Muscle layer of colon (tissue), 2 donors: ENCODE results near the gene CENPN.

Experiments used
- H3K27ac ChIP-seq: one replicate; pipeline ENCODE4 v1.7.0; 2013; ENCODE audit warnings: low read depth, mild to moderate bottlenecking, low read length, moderate library complexity
- H3K27me3 ChIP-seq, 2 donors: one replicate each; pipeline ENCODE4 v1.7.0; 2013; ENCODE audit warnings: low read length in 2 of 2, mild to moderate bottlenecking in 2 of 2; ENCODE audit not compliant: insufficient read depth in 2 of 2, control insufficient read depth in 1 of 2
- H3K36me3 ChIP-seq: one replicate; pipeline ENCODE4 v1.7.0; 2013; ENCODE audit warnings: mild to moderate bottlenecking, low read length; ENCODE audit not compliant: insufficient read depth
- H3K4me1 ChIP-seq: one replicate; pipeline ENCODE4 v1.7.0; 2013; ENCODE audit warnings: mild to moderate bottlenecking, low read length; ENCODE audit not compliant: insufficient read depth
- H3K4me3 ChIP-seq, 2 donors: one replicate each; pipeline ENCODE4 v1.7.0; 2013; ENCODE audit warnings: low read length in 2 of 2, low read depth in 1 of 2, mild to moderate bottlenecking in 1 of 2, moderate library complexity in 1 of 2
- H3K9ac ChIP-seq: one replicate; pipeline ENCODE4 v1.7.0; 2013; ENCODE audit warnings: low read length
- H3K9me3 ChIP-seq: one replicate; pipeline ENCODE4 v1.7.0; 2013; ENCODE audit warnings: mild to moderate bottlenecking, low read length
- donor health status: abdominal sarcoma.
- donor health status: Adenocarcinoma of cecum.

Gene CENPN, protein sequence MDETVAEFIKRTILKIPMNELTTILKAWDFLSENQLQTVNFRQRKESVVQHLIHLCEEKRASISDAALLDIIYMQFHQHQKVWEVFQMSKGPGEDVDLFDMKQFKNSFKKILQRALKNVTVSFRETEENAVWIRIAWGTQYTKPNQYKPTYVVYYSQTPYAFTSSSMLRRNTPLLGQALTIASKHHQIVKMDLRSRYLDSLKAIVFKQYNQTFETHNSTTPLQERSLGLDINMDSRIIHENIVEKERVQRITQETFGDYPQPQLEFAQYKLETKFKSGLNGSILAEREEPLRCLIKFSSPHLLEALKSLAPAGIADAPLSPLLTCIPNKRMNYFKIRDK

DNA sequence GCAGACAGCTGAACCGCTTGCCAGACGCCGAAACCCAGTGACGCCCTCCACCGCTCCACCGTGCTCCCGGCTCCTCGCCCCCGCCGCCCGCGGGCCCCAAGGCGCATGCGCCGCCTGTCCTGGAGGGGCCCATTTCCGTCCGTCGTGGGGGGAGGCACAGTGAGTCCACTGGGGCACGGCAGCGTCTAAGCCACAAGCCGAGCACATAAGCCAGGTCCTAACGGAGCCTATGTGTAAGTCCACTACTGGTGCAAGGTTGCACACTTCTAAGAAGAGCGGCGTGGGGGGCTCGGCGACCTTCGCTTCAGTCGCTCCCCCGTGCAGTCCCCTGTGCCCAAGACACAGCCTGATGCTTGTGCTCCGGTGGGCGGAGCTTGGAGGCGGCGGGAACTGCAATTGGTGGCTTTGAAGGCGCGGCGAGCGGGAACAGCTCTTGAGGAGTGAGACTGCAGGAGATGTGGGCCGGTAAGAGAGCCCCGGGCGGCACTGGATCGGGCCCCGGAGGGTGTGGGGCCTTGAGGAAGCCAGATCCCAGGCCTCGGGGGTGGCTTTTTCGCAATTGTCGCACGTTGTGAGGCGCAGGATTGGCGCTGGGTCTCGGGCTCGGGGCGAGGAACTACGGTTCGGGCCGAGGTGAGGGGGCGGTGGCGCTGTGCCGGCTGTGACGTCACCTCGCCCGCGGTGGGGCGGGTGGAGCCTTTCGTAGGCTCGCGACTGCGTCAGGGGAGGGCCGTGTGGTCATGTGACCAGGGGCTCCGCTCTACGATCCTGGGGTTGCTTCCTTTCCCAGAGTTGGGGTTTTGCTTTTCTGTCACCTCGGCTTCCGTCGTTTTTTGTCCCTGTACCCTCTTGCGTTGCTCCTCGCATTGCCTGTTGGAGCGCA lies at the start of gene CENPN, which contains the start of gene CMC2:
Gene CENPN, plus strand, starts transcription at position 402 of the 883 bp plus-strand sequence. CDS start 4,726 bp downstream, outside the sequence.
Gene CMC2, minus strand, starts transcription at position 73 of the 883 bp plus-strand sequence. CDS start 9,491 bp downstream, outside the sequence.
- no peaks in the 10 kb centered on the region for H3K9me3 ChIP-seq
- H3K4me3 ChIP-seq, result peak within 1 kb of the TSS; percentile 79 to 83
- H3K36me3 ChIP-seq, result no peaks in the 10 kb centered on the region
- peak within 1 kb of the TSS; percentile 89 for H3K9ac ChIP-seq
- H3K27me3 ChIP-seq, result no peaks in the 10 kb centered on the region
- H3K4me1 ChIP-seq, result peaks cover 10% of the 10 kb centered on the region
- peak within 1 kb of the TSS; percentile 99 for H3K27ac ChIP-seq

DNA sequence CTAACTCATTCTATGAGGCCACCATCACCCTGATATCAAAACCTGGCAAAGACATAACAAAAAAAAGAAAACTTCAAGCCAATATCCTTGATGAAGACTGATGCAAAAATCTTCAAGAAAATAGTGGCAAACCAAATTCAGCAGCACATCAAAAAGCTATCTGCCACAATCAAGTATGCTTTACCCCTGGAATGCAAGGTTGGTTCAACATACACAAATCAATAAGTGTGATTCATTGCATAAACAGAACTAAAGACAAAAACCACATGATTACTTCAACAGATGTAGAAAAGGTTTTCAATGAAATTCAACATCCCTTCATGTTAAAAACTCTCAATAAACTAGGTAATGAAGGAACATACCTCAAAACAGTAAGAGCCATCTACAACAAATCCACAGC lies 48.7 kb upstream of the CENPN start:
- no peak overlapping the region for H3K4me3 ChIP-seq
- H3K9me3 ChIP-seq, result peaks cover 3% of the 10 kb centered on the region
- H3K27ac ChIP-seq, result no peak overlapping the region
- no peaks in the 10 kb centered on the region for H3K4me1 ChIP-seq
- no peaks in the 10 kb centered on the region for H3K27me3 ChIP-seq
- H3K9ac ChIP-seq, result no peak overlapping the region
- H3K36me3 ChIP-seq, result no peaks in the 10 kb centered on the region

DNA sequence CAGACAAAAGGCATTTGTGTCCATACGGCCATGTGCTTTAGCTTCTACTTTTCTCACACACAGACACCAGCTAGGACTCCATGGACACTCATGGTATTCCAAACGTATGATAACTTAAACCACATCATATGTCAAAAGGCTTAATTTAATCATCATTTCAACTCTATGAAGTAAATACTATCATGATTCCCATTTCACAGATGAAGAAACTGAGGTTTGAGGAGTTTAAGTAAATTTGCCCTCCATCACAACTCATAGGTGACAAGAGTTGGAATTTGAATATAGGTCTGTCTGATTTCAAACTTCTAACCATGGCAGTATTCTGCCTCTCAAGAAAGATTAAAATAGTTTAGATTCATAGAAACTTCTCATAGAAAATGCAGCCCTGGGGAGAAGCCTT lies 44.1 kb upstream of the CENPN start:
- Histone ChIP-seq H3K27ac (no peak overlapping the region), H3K4me1 (no peaks in the 10 kb centered on the region), H3K4me3 (no peak overlapping the region), H3K9me3 (peaks cover 3% of the 10 kb centered on the region), H3K36me3 (no peaks in the 10 kb centered on the region), H3K27me3 (no peaks in the 10 kb centered on the region), H3K9ac (no peak overlapping the region)

DNA sequence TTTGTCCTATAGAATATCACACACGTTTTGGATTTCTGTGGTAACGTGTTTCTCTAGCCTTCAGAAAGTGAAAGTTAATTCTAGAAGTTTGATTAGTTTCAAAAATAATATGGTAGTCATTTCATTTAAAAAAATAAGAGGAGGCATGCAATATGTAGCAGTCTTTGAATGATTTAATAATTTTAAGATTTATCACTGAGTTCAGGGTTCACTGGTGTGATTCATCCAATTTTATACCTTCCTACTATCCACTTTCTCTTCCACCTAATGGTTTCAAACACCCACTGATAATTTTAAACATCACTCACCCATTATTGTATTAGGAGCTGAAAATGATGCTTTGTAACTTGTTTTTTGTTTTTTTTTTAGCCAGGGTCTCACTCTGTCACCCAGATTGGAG lies 42.7 kb upstream of the CENPN start:
- H3K4me1 ChIP-seq, result no peaks in the 10 kb centered on the region
- no peak overlapping the region for H3K27ac ChIP-seq
- H3K27me3 ChIP-seq, result no peaks in the 10 kb centered on the region
- H3K9me3 ChIP-seq, result no peaks in the 10 kb centered on the region
- H3K4me3 ChIP-seq, result no peak overlapping the region
- H3K36me3 ChIP-seq, result no peaks in the 10 kb centered on the region
- H3K9ac ChIP-seq, result no peak overlapping the region

DNA sequence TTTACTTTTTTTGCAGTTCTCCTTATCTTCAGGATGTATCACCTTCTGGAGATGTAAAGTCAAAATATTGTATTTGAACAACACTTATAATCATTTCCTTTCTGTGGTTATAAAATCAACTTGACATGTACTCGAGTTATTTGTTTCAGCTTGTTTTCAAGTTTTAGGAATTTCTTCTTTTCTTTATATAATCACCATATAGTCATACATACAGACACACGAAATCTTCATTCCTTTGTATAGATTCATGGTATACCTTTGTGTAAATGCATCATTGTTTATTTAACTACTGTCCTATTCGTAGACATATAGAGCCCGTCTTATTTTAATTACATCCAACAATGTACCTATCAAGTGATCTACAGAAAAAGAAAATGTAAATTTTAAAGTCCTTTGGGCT lies 40.4 kb upstream of the CENPN start:
- H3K36me3 ChIP-seq, result no peaks in the 10 kb centered on the region
- no peak overlapping the region for H3K27ac ChIP-seq
- H3K4me3 ChIP-seq, result no peak overlapping the region
- no peaks in the 10 kb centered on the region for H3K9me3 ChIP-seq
- no peaks in the 10 kb centered on the region for H3K27me3 ChIP-seq
- H3K9ac ChIP-seq, result no peak overlapping the region
- no peaks in the 10 kb centered on the region for H3K4me1 ChIP-seq

DNA sequence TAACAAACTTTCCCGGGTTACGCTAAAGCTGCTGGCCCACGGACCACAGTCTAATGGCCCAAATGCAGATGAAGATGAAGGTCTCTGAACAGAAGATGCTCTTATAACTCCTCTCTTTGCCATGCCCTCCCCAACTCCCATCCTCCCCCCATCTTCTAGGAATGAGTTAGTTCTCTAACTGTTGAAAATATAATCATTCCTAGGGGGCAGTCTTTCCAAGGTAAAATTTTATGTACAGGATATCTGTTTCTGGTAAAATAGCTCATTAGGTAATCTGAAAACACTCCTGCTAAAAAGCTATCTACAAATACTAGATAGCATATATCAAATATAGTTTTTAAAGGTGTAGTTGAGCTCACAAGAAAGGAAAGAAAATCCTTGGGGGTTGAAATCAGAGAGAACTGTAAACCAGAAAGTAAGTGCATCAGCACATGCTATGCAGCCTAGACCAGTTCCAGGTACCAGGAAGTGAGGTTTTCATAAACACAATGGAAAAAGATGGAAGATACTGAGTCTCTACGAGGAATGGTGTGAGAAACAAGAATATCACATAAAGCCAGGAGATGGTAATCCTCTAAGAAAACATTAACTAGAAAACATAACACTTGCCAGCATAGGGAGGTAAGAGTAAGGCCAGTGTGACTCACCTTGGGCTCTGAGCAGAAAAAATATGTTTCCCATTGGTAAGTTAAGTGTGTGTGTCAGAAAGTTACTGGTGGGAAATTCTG lies 38.5 kb upstream of the CENPN start:
- Histone ChIP-seq H3K9ac (no peak overlapping the region), H3K27ac (no peak overlapping the region), H3K4me3 (no peak overlapping the region), H3K36me3 (no peaks in the 10 kb centered on the region), H3K4me1 (no peaks in the 10 kb centered on the region), H3K27me3 (no peaks in the 10 kb centered on the region), H3K9me3 (no peaks in the 10 kb centered on the region)

DNA sequence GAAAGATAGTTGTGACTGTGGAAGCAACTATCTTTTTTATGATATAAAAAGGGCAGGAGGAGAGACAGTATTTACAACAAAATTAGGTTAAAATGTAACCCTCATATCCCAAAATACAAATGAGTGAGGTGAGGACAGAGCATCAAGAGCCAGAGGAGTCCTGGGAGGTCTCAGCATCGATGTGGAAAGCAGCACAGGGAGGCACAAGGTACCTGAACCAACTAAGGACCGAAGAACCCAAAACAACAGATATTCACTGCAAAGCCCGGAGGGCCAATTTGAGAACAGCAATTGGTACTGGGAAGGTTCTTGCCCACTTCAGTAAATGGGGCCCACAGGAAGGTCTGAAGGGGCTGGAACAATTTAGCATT lies 37.9 kb upstream of the CENPN start:
- no peaks in the 10 kb centered on the region for H3K36me3 ChIP-seq
- no peak overlapping the region for H3K9ac ChIP-seq
- no peak overlapping the region for H3K27ac ChIP-seq
- H3K27me3 ChIP-seq, result no peaks in the 10 kb centered on the region
- H3K4me1 ChIP-seq, result no peaks in the 10 kb centered on the region
- H3K4me3 ChIP-seq, result no peak overlapping the region
- no peaks in the 10 kb centered on the region for H3K9me3 ChIP-seq

DNA sequence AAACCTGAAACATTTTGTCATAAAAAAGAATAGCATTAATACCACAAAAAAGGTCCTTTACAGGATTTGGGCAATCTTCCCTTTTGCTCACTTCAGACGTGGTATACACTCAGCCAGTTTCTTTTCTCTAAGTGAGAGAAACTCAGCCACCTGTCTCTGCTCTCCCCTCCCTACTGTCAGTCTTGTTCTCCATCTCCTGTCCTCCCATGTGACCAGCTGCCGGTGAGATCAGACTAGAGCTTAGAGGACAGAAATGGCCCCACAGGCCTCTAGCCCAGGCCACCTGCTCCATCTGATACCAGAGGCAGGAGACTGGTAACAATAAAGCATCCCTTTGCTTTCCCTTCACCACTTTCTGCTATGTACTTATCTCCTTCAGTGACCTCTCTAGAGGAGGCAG lies 35.2 kb upstream of the CENPN start:
- Histone ChIP-seq H3K4me1 (no peaks in the 10 kb centered on the region), H3K27ac (no peak overlapping the region), H3K36me3 (no peaks in the 10 kb centered on the region), H3K27me3 (no peaks in the 10 kb centered on the region), H3K4me3 (no peak overlapping the region), H3K9me3 (no peaks in the 10 kb centered on the region), H3K9ac (no peak overlapping the region)

DNA sequence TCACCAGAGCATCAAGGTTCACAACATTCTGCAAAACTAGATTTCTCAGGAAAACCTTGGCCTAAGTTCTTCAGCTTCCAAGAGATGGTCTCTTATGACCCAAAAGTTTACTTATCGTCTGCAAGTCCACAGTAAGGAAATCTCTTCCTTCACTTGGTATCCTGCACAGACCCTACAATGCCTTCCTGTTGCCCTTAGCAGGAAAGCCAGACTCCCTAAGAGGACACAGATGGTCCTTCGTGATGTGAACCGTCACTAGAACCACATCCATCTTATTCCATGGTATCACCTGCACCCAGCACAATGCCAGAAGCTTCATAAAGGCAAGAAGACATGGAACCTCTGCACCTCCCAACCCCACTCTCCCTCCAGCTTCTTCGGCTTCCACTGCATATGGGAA lies 34.4 kb upstream of the CENPN start:
- Histone ChIP-seq H3K4me1 (no peaks in the 10 kb centered on the region), H3K36me3 (no peaks in the 10 kb centered on the region), H3K9me3 (no peaks in the 10 kb centered on the region), H3K4me3 (no peak overlapping the region), H3K27ac (no peak overlapping the region), H3K27me3 (no peaks in the 10 kb centered on the region), H3K9ac (no peak overlapping the region)

DNA sequence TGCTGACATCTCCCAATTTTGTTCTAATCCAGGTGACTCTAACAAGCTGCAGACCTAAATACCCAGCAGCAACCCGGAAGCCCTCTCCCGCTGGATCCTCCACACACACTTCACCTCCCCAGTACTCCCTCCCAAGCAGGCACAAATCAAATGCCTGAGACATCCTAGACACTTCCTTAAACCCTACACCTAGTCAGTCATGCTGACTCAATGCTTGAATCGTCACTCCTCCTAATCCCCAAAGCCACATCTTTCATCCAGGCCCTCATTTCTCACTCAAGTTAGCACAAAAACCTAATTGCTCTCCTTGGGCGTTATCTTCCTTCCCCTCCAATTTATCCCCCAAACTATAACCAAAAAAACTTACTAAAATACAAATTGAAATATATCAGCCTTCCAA lies 33.0 kb upstream of the CENPN start:
- Histone ChIP-seq H3K4me1 (no peaks in the 10 kb centered on the region), H3K36me3 (no peaks in the 10 kb centered on the region), H3K4me3 (no peak overlapping the region), H3K9me3 (no peaks in the 10 kb centered on the region), H3K27ac (no peak overlapping the region), H3K27me3 (no peaks in the 10 kb centered on the region), H3K9ac (no peak overlapping the region)

DNA sequence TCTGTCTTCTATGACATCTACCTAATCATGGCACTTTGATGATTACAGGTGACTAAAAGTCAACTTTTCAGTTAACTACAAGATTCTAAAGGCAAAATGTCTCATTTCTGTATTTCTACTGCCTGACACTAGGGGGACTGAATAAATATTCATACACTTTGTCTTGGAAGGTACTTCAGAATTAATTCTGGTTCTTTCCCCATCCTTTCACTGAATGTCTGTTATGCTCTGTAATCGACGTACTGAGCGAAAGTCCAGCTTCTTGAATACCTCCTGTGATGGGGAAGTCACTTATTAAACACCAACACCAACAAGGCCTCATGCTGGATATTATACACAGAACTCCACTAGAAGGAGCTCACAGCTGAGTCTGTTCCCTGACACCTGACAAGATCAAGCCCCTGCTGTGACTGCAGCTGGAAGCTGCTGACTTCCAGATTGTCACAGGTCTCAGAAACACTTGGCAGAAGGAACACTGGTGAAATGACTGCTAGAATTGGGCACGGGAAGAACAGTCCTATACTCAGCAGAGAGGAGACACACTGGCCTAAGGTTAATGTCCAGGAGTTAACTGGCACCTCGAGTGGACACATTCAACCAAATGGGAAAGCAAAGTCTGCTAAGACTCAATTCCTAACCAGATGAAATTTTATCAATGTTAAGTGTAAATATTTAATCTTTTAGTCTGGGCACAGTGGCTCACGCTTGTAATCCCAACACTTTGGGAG lies 32.2 kb upstream of the CENPN start:
- no peak overlapping the region for H3K4me3 ChIP-seq
- no peak overlapping the region for H3K9ac ChIP-seq
- H3K36me3 ChIP-seq, result no peaks in the 10 kb centered on the region
- no peaks in the 10 kb centered on the region for H3K9me3 ChIP-seq
- H3K27me3 ChIP-seq, result no peaks in the 10 kb centered on the region
- H3K4me1 ChIP-seq, result no peaks in the 10 kb centered on the region
- no peak overlapping the region for H3K27ac ChIP-seq
